Measurements from ENCODE around the gene TACC3. TPM values are rescaled to one million over a fixed set of nuclear protein-coding genes. Genes with fewer than 3 reads are reported as not detected.

TACC3 gene
- total RNA-seq, 1 donor from 2014 or later = 159 TPM

- DNase-seq (ENCODE audit: low read depth, low spot score) = no peak
- H3K4me3 Mint-ChIP-seq = no peak overlapping the region
- H3K27ac Mint-ChIP-seq (ENCODE audit: unreplicated experiment) = no peak overlapping the region
- H3K36me3 Mint-ChIP-seq (ENCODE audit: low read depth) = no peaks in the 10 kb centered on the region
- no peaks in the 10 kb centered on the region for H3K4me1 Mint-ChIP-seq
- peaks cover 32% of the 10 kb centered on the region for H3K27me3 Mint-ChIP-seq (ENCODE audit: low read depth)
- no peaks in the 10 kb centered on the region for H3K9me3 Mint-ChIP-seq
- no peak for TF ChIP-seq CTCF (conservative IDR thresholded peaks at IDR 0.05)
Observed at GRCh38 chr4:1788254-1788973, 67.1 kb downstream of the TACC3 start.

GRCh38 chr4:1789552-1789951 lies 68.2 kb downstream of the TACC3 start:
- DNase-seq (ENCODE audit: low read depth, low spot score) = no peak
- Mint-ChIP-seq H3K27me3 (ENCODE audit: low read depth) (peaks cover 35% of the 10 kb centered on the region), H3K4me3 (no peak overlapping the region), H3K27ac (ENCODE audit: unreplicated experiment) (no peak overlapping the region), H3K4me1 (no peaks in the 10 kb centered on the region), H3K36me3 (ENCODE audit: low read depth) (no peaks in the 10 kb centered on the region), H3K9me3 (no peaks in the 10 kb centered on the region)
- TF ChIP-seq CTCF (conservative IDR thresholded peaks at IDR 0.05) = no peak

- no peak for TF ChIP-seq CTCF (conservative IDR thresholded peaks at IDR 0.05)
Observed at GRCh38 chr4:1790005-1790404, 68.7 kb downstream of the TACC3 start.

GRCh38 chr4:1792158-1792831 lies 71.0 kb downstream of the TACC3 start:
- Mint-ChIP-seq H3K27me3 (ENCODE audit: low read depth) (peaks cover 51% of the 10 kb centered on the region), H3K36me3 (ENCODE audit: low read depth) (no peaks in the 10 kb centered on the region), H3K9me3 (no peaks in the 10 kb centered on the region), H3K27ac (ENCODE audit: unreplicated experiment) (no peak overlapping the region), H3K4me1 (no peaks in the 10 kb centered on the region), H3K4me3 (no peak overlapping the region)
- no peak for TF ChIP-seq CTCF (conservative IDR thresholded peaks at IDR 0.05)
- DNase-seq (ENCODE audit: low read depth, low spot score) = no peak

More at GRCh38 chr4:1790005-1790404, 68.7 kb downstream of the TACC3 start:
- Mint-ChIP-seq H3K27ac (ENCODE audit: unreplicated experiment) (no peak overlapping the region), H3K36me3 (ENCODE audit: low read depth) (no peaks in the 10 kb centered on the region), H3K9me3 (no peaks in the 10 kb centered on the region), H3K4me1 (no peaks in the 10 kb centered on the region), H3K4me3 (peak overlapping the region; percentile 77), H3K27me3 (ENCODE audit: low read depth) (peaks cover 36% of the 10 kb centered on the region)
- DNase-seq (ENCODE audit: low read depth, low spot score) = no peak

GRCh38 chr4:1792832-1793495 lies 71.6 kb downstream of the TACC3 start, which contains the start of gene FGFR3:
TSS of gene FGFR3 (plus strand) at chr4:1793293. CDS start at chr4:1793935, 642 bp downstream.
- H3K36me3 Mint-ChIP-seq (ENCODE audit: low read depth) = no peaks in the 10 kb centered on the region
- no peak within 1 kb of the TSS for H3K27ac Mint-ChIP-seq (ENCODE audit: unreplicated experiment)
- TF ChIP-seq CTCF (conservative IDR thresholded peaks at IDR 0.05) = no peak
- peaks cover 51% of the 10 kb centered on the region for H3K27me3 Mint-ChIP-seq (ENCODE audit: low read depth)
- no peaks in the 10 kb centered on the region for H3K9me3 Mint-ChIP-seq
- H3K4me1 Mint-ChIP-seq = no peaks in the 10 kb centered on the region
- no peak for DNase-seq (ENCODE audit: low read depth, low spot score)
- peak within 1 kb of the TSS; percentile 64 for H3K4me3 Mint-ChIP-seq

Measured in neural crest cell (in vitro differentiated cells).